ENCODE results near the gene ZXDC. TPM values are rescaled to one million over a fixed set of nuclear protein-coding genes. Genes with fewer than 3 reads are reported as not detected.

Gene ZXDC
- polyA plus RNA-seq, 1 donor (not counting 4 experiments of a cell fraction or from before 2014, with no cell fraction given) = 10.7 TPM

DNA sequence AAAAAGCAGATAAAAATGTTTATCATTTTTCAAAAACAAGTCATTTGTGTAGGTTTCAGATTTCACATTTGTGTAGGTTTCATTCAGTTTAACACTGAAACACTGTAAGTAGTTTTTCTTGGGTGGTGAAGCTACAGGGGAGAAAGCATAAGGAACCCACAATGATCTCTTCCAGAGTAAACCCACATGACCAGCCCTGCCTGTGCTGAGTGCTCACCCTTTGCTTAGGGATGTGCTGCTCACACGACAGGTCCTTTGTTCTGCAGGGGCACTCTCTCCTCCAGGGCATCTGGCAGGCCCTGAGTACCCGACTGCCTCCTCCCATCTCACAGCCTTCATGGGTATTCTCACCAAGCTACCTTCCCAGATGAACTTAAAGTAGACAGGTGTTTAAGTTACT lies 28.9 kb downstream of the ZXDC start:
- FAIRE-seq = no peak
- no peaks in the 10 kb centered on the region for H3K79me2 ChIP-seq (ENCODE audit: control insufficient read depth, insufficient read depth, low read length)
- no peak for DNase-seq (ENCODE audit: low read depth, low spot score)
- dilution Hi-C loops (cut with MboI; ENCODE audit: extremely low pct_ligation_motif_present, low sequenced_read_pairs) = no loop called here
- no peak overlapping the region for H3K4me2 ChIP-seq (ENCODE audit: control insufficient read depth, extremely low read depth, insufficient read depth, low read depth, low read length)
- H3K4me3 ChIP-seq (ENCODE audit: control insufficient read depth in 2 of 3, extremely low read depth in 1 of 3, insufficient read depth in 2 of 3, low read depth in 1 of 3, low read length in 3 of 3) = no peak overlapping the region
- peaks cover 11 to 14% of the 10 kb centered on the region in 2 experiments for H3K36me3 ChIP-seq (ENCODE audit: control insufficient read depth in 2 of 2, extremely low read depth in 1 of 2, insufficient read depth in 2 of 2, low read length in 2 of 2)
- no peak overlapping the region for H3K27ac ChIP-seq (ENCODE audit: control insufficient read depth, insufficient read depth, low read length)
- peaks cover 2% of the 10 kb centered on the region for H3K9me1 ChIP-seq (ENCODE audit: control insufficient read depth, extremely low read depth, insufficient read depth, low read length)
- TF ChIP-seq, protein P1, sequence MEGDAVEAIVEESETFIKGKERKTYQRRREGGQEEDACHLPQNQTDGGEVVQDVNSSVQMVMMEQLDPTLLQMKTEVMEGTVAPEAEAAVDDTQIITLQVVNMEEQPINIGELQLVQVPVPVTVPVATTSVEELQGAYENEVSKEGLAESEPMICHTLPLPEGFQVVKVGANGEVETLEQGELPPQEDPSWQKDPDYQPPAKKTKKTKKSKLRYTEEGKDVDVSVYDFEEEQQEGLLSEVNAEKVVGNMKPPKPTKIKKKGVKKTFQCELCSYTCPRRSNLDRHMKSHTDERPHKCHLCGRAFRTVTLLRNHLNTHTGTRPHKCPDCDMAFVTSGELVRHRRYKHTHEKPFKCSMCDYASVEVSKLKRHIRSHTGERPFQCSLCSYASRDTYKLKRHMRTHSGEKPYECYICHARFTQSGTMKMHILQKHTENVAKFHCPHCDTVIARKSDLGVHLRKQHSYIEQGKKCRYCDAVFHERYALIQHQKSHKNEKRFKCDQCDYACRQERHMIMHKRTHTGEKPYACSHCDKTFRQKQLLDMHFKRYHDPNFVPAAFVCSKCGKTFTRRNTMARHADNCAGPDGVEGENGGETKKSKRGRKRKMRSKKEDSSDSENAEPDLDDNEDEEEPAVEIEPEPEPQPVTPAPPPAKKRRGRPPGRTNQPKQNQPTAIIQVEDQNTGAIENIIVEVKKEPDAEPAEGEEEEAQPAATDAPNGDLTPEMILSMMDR (optimal IDR thresholded peaks at IDR 0.05 in 1 of 3, IDR thresholded peaks at IDR 0.05 in 1 of 3, conservative IDR thresholded peaks at IDR 0.05 in 1 of 3; ENCODE audit: extremely low read depth in 1 of 3, insufficient read depth in 2 of 3, low read length in 3 of 3) = no peak
- TF ChIP-seq EZH2 (IDR thresholded peaks at IDR 0.05; ENCODE audit: low read length) = no peak
- H2AFZ ChIP-seq (ENCODE audit: control insufficient read depth, low read length) = no peak overlapping the region
- H3K9ac ChIP-seq (ENCODE audit: control insufficient read depth, extremely low read depth, insufficient read depth, low read length) = no peak overlapping the region
- no peaks in the 10 kb centered on the region for H3K9me3 ChIP-seq (ENCODE audit: control insufficient read depth, low read depth, low read length)
- H4K20me1 ChIP-seq (ENCODE audit: control insufficient read depth, extremely low read depth, insufficient read depth, low read length) = no peaks in the 10 kb centered on the region
- no peaks in the 10 kb centered on the region for H3K4me1 ChIP-seq (ENCODE audit: control insufficient read depth, extremely low read depth, insufficient read depth, low read length)
- H3K27me3 ChIP-seq (ENCODE audit: control insufficient read depth, extremely low read depth, insufficient read depth, low read length) = no peaks in the 10 kb centered on the region

DNA sequence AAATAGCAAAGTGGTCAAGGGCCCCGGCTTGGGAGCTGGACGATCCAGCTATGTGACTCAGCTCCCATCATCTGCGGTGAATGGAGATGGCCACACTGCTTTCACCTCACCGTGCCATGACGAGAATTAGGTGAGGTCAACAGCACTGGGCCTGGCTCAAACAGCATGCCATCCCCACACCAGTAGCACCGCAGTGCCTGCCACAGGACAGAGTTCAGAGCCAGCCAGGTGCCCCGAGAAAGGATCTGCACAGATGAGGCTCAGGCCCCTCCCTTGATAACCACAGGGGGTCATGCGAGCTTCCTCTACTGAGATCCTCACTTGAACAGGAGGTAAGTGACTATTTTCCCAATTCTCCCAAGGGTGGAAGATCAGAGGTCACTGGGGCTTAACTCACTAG lies 29.4 kb downstream of the ZXDC start:
- Histone ChIP-seq H3K79me2 (ENCODE audit: control insufficient read depth, insufficient read depth, low read length) (no peaks in the 10 kb centered on the region), H3K27me3 (ENCODE audit: control insufficient read depth, extremely low read depth, insufficient read depth, low read length) (no peaks in the 10 kb centered on the region), H4K20me1 (ENCODE audit: control insufficient read depth, extremely low read depth, insufficient read depth, low read length) (no peaks in the 10 kb centered on the region), H3K9ac (ENCODE audit: control insufficient read depth, extremely low read depth, insufficient read depth, low read length) (no peak overlapping the region), H3K9me1 (ENCODE audit: control insufficient read depth, extremely low read depth, insufficient read depth, low read length) (peaks cover 2% of the 10 kb centered on the region), H3K9me3 (ENCODE audit: control insufficient read depth, low read depth, low read length) (no peaks in the 10 kb centered on the region), H3K27ac (ENCODE audit: control insufficient read depth, insufficient read depth, low read length) (no peak overlapping the region), H3K4me2 (ENCODE audit: control insufficient read depth, extremely low read depth, insufficient read depth, low read depth, low read length) (no peak overlapping the region), H3K4me3 (ENCODE audit: control insufficient read depth in 2 of 3, extremely low read depth in 1 of 3, insufficient read depth in 2 of 3, low read depth in 1 of 3, low read length in 3 of 3) (no peak overlapping the region), H2AFZ (ENCODE audit: control insufficient read depth, low read length) (no peak overlapping the region), H3K36me3 (ENCODE audit: control insufficient read depth in 2 of 2, extremely low read depth in 1 of 2, insufficient read depth in 2 of 2, low read length in 2 of 2) (peaks cover 8 to 10% of the 10 kb centered on the region in 2 experiments), H3K4me1 (ENCODE audit: control insufficient read depth, extremely low read depth, insufficient read depth, low read length) (no peaks in the 10 kb centered on the region)
- TF ChIP-seq, protein P1 (optimal IDR thresholded peaks at IDR 0.05 in 1 of 3, IDR thresholded peaks at IDR 0.05 in 1 of 3, conservative IDR thresholded peaks at IDR 0.05 in 1 of 3; ENCODE audit: extremely low read depth in 1 of 3, insufficient read depth in 2 of 3, low read length in 3 of 3) = no peak
- TF ChIP-seq EZH2 (IDR thresholded peaks at IDR 0.05; ENCODE audit: low read length) = no peak
- dilution Hi-C loops (cut with MboI; ENCODE audit: extremely low pct_ligation_motif_present, low sequenced_read_pairs) = no loop called here
- FAIRE-seq (no peak), DNase-seq (ENCODE audit: low read depth, low spot score) (no peak)

All from keratinocyte (primary cell).